H1 (cell line): Measurements from ENCODE around the gene IDI1. TPM values are rescaled to one million over a fixed set of nuclear protein-coding genes. Genes with fewer than 3 reads are reported as not detected.

Experiments used
- BCL11A ChIP-seq, 2 experiments: IDR thresholded peaks; one replicate each; pipeline ENCODE4 v1.6.1; 2011; ENCODE audit warnings: low read depth in 2 of 2, low read length in 2 of 2, mild to moderate bottlenecking in 2 of 2
- CHD7 ChIP-seq: fragments of 300-600 bp; sonication (generic); IDR thresholded peaks from 2 replicates; pipeline ENCODE4 v1.7.1; 2012; ENCODE audit warnings: low read length, moderate library complexity, mild to moderate bottlenecking, inconsistent platforms; ENCODE audit not compliant: insufficient replicate concordance
- RXRA ChIP-seq: IDR thresholded peaks from 2 replicates; pipeline ENCODE4 v1.6.1; 2011; ENCODE audit warnings: low read depth, mild to moderate bottlenecking, low read length, moderate library complexity; ENCODE audit not compliant: insufficient read depth
- polyA plus RNA-seq, 7 experiments: library from polyadenylated mRNA; depleted of rRNA in 3 of 7; stranded (reverse) in 5 of 7; unstranded in 2 of 7; fragments of >200 nt in 5 of 7; fragments of 200-250 nt in 2 of 7; gene quantifications; 1 replicate in 5 of 7; 2 replicates in 1 of 7; 4 replicates in 1 of 7; pipeline versions ENCODE4 v1.2.1 to v1.2.3, GENCODE V29; 2011 to 2013; ENCODE audit warnings: missing spikeins in 2 of 7, mixed read lengths in 2 of 7
- total RNA-seq: library from RNA; stranded (reverse); fragmentation: NEBNext Ultra II Directional; extraction: Animal tissue kit (Norgen Biotek cat#: 25700); gene quantifications from 2 replicates; pipeline ENCODE4 v1.2.1, GENCODE V29; 2021

IDI1 gene
- total and polyA plus RNA-seq, 2 of the 8 experiments (the other 6 are each of a cell fraction or from before 2014, with no cell fraction given) = 35.3 to 56.6 TPM

- TF ChIP-seq CHD7 (no peak), RXRA (no peak), BCL11A (IDR thresholded peaks at IDR 0.05; ENCODE audit: low read depth in 2 of 2, low read length in 2 of 2) (no peak)
- TF ChIP-seq, all 59 proteins: peak for 1
Measured at GRCh38 chr10:1006573-1006972, 42.3 kb downstream of the IDI1 start (continued).
